Stimulated activated CD4-positive, alpha-beta T cell treated with anti-CD3 and anti-CD28 coated beads, Interleukin-2, amount 100 ng/mL, for 24 hours (primary cell): Measurements from ENCODE around the gene CREB5.

Experiments used
- DNase-seq, 2 donors: peaks; one replicate each; pipeline ENCODE4 v3.0.0-alpha.2; 2020

Gene CREB5

GRCh38 chr7:28621369-28621841 is 209.1 kb downstream of the CREB5 start:
- no peak for DNase-seq

- no peak for DNase-seq
Measured at GRCh38 chr7:28623105-28623730, 210.9 kb downstream of the CREB5 start.

- DNase-seq: no peak
Measured at GRCh38 chr7:28623863-28624262, 211.5 kb downstream of the CREB5 start.

- no peak for DNase-seq
Measured at GRCh38 chr7:28625432-28625831, 213.1 kb downstream of the CREB5 start.

- DNase-seq: no peak
Measured at GRCh38 chr7:28626221-28626620, 213.9 kb downstream of the CREB5 start.

- peak; percentile 23 to 24 for DNase-seq
Measured at GRCh38 chr7:28626624-28627262, 214.4 kb downstream of the CREB5 start.

GRCh38 chr7:28627263-28627653 is 214.9 kb downstream of the CREB5 start:
- no peak for DNase-seq

- DNase-seq: no peak
Measured at GRCh38 chr7:28627896-28628295, 215.6 kb downstream of the CREB5 start.

GRCh38 chr7:28629216-28629842 is 217.0 kb downstream of the CREB5 start:
- DNase-seq: no peak

GRCh38 chr7:28630350-28630749 is 218.0 kb downstream of the CREB5 start:
- DNase-seq: no peak

GRCh38 chr7:28631995-28632394 is 219.7 kb downstream of the CREB5 start:
- DNase-seq: no peak

- no peak for DNase-seq
Measured at GRCh38 chr7:28638914-28639313, 226.6 kb downstream of the CREB5 start.

GRCh38 chr7:28640001-28640400 is 227.7 kb downstream of the CREB5 start:
- no peak for DNase-seq

GRCh38 chr7:28641752-28642545 is 229.6 kb downstream of the CREB5 start:
- DNase-seq: no peak

- no peak for DNase-seq
Measured at GRCh38 chr7:28643188-28643569, 230.9 kb downstream of the CREB5 start.

- DNase-seq: no peak
Measured at GRCh38 chr7:28643584-28644340, 231.4 kb downstream of the CREB5 start.

GRCh38 chr7:28645866-28646265 is 233.5 kb downstream of the CREB5 start:
- DNase-seq: no peak

- DNase-seq: no peak
Measured at GRCh38 chr7:28646376-28647075, 234.2 kb downstream of the CREB5 start.

GRCh38 chr7:28647076-28647421 is 234.7 kb downstream of the CREB5 start:
- no peak for DNase-seq

GRCh38 chr7:28649189-28649588 is 236.9 kb downstream of the CREB5 start:
- DNase-seq: no peak

GRCh38 chr7:28649811-28650210 is 237.5 kb downstream of the CREB5 start:
- no peak for DNase-seq

GRCh38 chr7:28654110-28654509 is 241.8 kb downstream of the CREB5 start:
- DNase-seq: no peak
